HG03103 (cell line): ENCODE data around the gene ULK3.

Experiments
- ATAC-seq: cut with Tn5 transposase; IDR thresholded peaks from one replicate; pipeline ENCODE4 v1.9.1; 2021; ENCODE audit warnings: low read depth; ENCODE audit not compliant: unreplicated experiment

Gene ULK3

GRCh38 chr15:74801311-74801997 lies 41.5 kb downstream of the ULK3 start:
- no peak for ATAC-seq

DNA sequence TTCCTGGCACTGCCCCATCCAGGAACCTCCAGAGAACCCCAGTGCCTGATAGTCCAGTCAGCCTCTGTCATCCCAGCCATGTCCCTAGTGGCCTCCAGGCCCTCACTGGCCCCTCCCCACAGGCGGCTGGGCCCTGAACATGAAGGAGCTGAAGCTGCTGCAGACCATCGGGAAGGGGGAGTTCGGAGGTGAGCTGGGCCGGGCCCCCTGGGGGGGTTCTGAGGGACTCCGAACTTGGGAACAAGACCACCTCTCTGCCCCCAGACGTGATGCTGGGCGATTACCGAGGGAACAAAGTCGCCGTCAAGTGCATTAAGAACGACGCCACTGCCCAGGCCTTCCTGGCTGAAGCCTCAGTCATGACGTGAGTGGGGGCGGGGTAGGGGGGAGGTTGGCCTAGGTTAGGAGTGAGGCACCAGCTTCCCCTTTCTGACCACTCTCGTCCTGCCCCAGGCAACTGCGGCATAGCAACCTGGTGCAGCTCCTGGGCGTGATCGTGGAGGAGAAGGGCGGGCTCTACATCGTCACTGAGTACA lies 42.3 kb downstream of the ULK3 start:
- no peak for ATAC-seq

DNA sequence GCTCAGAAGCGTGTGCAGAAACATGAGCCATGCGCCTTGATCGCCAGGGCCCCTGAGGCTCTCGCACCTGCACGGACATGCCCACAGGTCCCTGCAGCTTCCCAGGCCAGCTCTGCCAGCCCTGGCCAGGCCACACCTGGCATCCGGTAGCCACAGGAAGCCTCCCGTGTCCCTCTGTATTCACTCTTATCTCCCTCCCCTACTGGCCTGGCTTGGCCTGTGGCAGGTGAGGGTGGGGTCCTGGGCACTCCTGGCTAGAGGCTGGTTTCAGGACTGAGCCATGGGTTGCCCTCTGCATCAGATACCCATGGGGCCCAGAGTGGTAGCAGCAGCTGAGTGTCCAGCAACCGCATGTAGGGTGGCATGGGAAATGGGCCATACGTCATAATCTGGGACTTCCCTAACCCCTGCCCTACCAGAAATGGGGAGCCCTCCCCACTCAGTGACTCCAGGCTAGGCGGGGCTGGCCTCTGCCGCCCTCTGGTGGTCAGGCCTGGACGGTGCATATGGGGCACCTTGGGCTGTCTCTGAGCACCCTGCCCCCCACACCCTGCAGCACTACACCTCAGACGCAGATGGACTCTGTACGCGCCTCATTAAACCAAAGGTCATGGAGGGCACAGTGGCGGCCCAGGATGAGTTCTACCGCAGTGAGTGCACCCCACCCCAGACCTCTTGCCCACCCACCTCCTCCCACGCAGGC lies 42.9 kb downstream of the ULK3 start:
- ATAC-seq: no peak

GRCh38 chr15:74799255-74799855 lies 43.6 kb downstream of the ULK3 start:
- no peak for ATAC-seq

GRCh38 chr15:74798388-74799254 lies 44.3 kb downstream of the ULK3 start:
- no peak for ATAC-seq

GRCh38 chr15:74795966-74796625 lies 46.9 kb downstream of the ULK3 start:
- ATAC-seq: no peak

- no peak for ATAC-seq
Measured at GRCh38 chr15:74794970-74795349, 48.0 kb downstream of the ULK3 start.

DNA sequence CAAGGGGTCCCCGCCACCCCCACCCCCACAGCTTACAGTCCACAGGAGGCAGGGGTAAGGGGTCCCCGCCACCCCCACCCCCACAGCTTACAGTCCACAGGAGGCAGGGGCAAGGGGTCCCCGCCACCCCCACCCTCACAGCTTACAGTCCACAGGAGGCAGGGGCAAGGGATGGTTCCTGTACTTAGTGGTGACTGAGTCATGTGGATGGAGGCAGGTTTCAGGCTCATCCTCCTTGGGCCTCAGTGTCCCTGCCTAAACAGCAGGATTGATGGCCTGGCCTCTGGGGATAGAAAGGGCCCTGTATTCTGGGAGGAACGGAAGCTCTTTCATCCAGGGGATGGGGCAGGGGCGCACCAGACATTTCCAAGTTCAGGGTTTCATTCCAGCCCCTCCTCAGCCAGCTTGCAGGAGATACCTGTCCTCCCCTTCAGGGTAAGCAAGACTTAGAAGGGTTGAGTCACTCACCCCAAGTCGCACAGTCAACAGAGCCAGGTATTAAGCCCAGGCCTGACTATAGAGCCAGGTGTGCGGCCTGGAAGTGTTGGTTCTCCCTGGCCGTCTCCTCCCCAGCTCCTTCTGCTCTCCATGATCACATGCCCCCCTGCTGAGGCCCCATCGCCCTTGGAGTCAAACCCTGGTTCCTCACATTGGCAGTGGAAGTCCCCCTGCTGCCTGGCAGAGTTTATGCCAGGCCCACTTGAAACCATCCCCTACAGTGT lies 48.5 kb downstream of the ULK3 start:
- no peak for ATAC-seq

DNA sequence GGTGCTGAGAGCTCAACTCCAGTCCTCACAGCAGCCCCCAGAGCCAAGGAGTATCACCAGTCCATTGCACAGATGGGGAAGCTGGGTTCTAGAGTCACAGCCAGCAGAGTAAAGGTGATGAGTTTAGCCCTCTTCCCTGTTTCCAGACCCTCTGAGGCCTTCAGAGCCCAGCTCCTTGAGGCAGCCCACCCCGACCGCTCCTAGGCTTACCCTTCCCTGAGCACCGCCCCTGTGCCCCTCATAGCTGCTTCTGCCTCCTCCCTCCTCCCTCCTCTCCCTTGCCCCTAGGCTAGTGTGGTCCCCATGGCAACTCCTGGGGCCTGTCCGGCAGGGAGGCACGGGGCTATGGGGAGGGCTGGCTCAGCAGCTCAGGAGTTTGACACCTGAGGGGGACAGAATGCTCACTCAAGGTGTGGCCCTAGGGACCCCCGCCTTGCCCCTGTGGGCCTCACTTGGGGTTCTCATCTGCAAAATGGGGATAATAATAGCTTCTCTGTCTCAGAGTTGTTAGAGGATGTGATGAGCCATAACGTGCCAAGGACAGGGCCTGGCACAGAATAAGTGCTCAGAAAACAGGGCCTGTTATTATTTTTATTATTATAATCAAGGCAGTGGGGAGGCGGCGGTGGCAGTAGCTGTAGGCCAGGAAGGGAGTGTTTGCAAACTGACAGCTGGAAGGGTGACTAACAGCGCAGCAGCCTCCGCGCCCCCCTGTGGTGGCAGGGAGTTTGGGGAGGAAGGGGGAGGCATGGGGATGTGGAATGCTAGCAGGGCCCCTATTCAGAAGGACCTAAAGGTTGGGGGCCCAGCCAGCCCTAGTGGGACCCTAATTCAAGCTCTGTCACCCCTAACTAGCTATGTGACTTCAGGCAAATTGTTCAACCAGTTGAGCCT lies 49.6 kb downstream of the ULK3 start:
- ATAC-seq: no peak

DNA sequence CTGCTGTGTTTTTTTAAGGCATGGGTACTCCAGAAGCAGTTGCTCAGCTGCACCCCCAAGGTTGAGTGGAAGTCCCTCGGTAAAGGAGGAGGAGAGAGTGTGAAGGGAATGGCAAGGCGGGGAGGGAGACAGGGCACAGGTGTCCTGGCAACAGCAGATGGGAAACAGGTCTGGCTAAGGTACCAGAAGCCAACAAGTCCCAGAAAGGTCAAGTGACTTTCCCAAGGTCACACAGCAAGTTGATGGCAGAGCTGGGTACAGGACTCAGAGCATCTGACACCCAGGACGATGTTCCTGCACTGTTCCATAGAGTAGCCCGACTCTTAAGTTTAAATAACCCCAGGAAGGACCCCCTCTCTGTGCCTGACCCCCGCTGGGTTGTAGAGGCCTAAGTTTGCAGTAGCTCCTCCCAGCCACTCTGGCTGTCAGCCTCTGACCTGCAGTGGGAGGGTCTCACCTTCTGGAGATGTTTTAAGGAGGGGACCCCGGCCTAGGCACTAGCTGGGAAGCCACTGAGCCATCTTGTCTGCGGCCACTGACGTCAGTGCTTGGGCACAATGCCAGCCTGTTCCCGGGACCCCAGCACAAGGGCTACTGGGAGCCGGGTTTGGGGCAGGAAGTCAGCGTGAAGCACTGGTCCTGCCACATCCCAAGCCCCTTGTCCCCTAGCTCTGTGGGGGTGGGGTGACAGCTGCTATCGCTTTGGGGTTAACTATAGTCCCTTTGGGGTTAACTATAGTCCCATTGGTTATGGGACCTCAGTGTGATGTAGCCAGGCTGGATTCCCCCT lies 50.5 kb downstream of the ULK3 start:
- ATAC-seq: no peak

- ATAC-seq: no peak
Measured at GRCh38 chr15:74791667-74792066, 51.3 kb downstream of the ULK3 start.

GRCh38 chr15:74791007-74791406 lies 51.9 kb downstream of the ULK3 start:
- no peak for ATAC-seq

- ATAC-seq: no peak
Measured at GRCh38 chr15:74790080-74790916, 52.7 kb downstream of the ULK3 start.

GRCh38 chr15:74789741-74790079 lies 53.2 kb downstream of the ULK3 start:
- no peak for ATAC-seq

GRCh38 chr15:74789171-74789631 lies 53.8 kb downstream of the ULK3 start:
- ATAC-seq: no peak

- ATAC-seq: no peak
Measured at GRCh38 chr15:74788683-74789151, 54.2 kb downstream of the ULK3 start.
